HG02763 (cell line): ENCODE results near the gene FDX1.

Experiments used
- ATAC-seq: cut with Tn5 transposase; IDR thresholded peaks from one replicate; pipeline ENCODE4 v1.9.1; 2021; ENCODE audit warnings: mild to moderate bottlenecking, moderate library complexity; ENCODE audit not compliant: unreplicated experiment

Gene FDX1

GRCh38 chr11:110501428-110501827, 71.7 kb downstream of the FDX1 start:
- no peak for ATAC-seq

GRCh38 chr11:110505528-110506284, 76.0 kb downstream of the FDX1 start:
- ATAC-seq = no peak

DNA sequence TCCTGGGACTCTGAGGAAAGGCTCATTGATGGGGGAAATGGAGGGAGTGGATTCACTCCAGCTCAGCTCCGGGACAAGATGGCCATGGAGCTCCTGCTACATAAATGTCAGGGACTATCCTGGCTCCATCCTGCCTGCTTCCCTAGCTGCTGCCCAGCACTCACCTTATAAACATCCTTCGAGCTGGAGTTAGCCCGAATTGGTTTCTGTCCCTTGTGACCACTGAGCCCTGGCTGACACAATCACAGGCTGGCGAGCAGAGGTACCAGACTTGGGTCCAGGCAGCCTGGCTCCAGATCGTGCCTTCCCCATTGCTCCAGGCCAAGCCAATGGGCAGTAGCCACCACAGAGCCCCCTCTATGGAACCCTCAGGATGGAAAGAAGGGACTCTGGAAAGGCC, 77.6 kb downstream of the FDX1 start:
- no peak for ATAC-seq

DNA sequence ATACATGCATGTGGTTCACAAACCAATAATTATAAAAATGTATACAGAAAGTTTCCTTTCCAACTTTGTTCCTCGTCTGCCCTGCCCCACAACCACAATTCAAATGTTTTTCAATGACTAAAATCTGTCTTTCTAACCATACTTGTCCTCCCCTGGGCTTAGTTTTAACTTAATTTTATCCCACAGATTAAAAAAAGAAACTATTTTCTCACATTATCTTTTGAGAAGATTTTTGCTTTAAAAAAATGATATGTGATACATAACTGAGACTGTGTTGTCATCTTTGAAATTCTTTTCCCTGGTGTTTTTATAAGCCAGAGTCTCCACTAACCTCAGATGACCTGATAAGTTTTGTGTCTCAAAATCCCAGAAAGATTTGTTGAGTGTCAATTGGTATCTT, 79.0 kb downstream of the FDX1 start:
- no peak for ATAC-seq

GRCh38 chr11:110509472-110509871, 79.7 kb downstream of the FDX1 start:
- no peak for ATAC-seq

- no peak for ATAC-seq
Measured at GRCh38 chr11:110512026-110512425, 82.3 kb downstream of the FDX1 start.

DNA sequence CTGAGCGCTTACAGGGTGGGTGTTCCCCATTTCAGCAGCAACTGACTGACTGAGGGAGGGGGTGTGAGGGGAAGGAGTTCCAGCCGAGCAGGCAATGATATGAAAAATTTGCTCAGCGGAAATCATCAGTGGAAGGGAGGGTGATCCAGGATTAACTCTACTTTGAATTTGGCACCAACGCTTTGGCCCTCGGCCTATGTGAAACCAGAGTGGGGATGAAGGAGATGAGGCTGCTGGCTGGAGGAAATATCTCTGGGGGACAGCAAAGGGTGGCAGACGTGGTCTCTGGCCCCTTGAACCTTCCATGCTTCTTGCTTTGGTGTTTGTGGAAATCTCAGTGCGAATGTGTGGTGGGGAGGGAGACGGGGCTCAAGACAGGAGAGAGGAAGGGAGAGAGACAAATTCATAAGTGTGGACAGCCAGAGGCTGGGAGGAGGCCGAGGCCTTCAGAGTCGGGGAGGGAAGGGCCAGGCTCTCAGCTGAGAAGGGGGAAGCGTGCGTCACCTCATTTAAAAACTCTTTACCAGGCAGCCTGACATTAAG, 83.6 kb downstream of the FDX1 start:
- no peak for ATAC-seq

DNA sequence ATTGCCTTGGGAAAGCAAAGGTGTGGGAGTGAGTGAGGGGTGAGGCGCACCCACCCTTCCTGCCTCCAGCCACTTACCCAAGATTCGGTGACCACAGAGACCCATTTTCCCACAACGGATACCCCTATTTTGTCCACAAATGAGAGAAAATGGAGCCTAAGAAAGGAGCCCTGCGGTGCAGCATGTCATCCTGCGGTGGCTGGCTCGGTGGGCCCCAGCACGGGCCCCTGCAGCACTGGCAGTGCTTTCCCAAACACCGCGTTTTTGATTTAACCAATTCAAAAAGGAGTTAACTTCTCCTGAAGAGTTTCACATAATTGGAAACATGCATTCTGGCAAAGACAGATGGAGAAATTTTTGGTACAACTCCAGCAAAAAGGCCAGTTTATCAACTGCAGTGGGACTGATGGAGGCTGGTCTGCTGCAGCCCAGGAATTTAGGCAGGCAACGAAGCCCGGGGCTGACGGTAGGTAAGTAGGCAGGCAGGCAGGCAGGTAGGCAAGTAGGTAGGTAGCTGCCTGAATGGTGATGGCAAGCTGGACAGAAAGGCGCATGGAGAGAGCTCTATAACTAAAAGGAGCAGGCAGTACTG, 84.2 kb downstream of the FDX1 start:
- no peak for ATAC-seq
